Mesenchymal stem cell (in vitro differentiated cells and primary cell): ENCODE results near the gene COP1.
A peak's percentile ranks its signal among the peaks of the same experiment; 100 is the strongest.

ENCODE experiments used
- DNase-seq: peaks from one replicate; pipeline ENCODE4 v3.0.0-alpha.2; 2013
- H2AFZ ChIP-seq: one replicate; pipeline ENCODE4 v1.6.1; 2013; ENCODE audit warnings: low read depth, mild to moderate bottlenecking, control low read depth, inconsistent platforms, low read length, moderate library complexity
- H2AK5ac ChIP-seq: 2 replicates; pipeline ENCODE4 v1.6.1; 2013; ENCODE audit warnings: low read length, moderate library complexity, mild to moderate bottlenecking, inconsistent platforms; ENCODE audit not compliant: severe bottlenecking
- H2BK120ac ChIP-seq: one replicate; pipeline ENCODE4 v1.6.1; 2013; ENCODE audit warnings: low read depth, mild to moderate bottlenecking, inconsistent platforms, low read length, moderate library complexity
- H2BK12ac ChIP-seq, 2 experiments: one replicate each; pipeline ENCODE4 v1.6.1; 2013; ENCODE audit warnings: inconsistent platforms in 2 of 2, low read length in 2 of 2, mild to moderate bottlenecking in 2 of 2, moderate library complexity in 2 of 2, control low read depth in 1 of 2
- H2BK15ac ChIP-seq: one replicate; pipeline ENCODE4 v1.6.1; 2013; ENCODE audit warnings: mild to moderate bottlenecking, low read depth, inconsistent platforms; ENCODE audit not compliant: poor library complexity, severe bottlenecking
- H2BK5ac ChIP-seq: 2 replicates; pipeline ENCODE4 v1.6.1; 2013; ENCODE audit warnings: low read depth, mild to moderate bottlenecking, low read length, control low read depth, inconsistent platforms; ENCODE audit not compliant: poor library complexity, severe bottlenecking
- H3K14ac ChIP-seq, 2 experiments: one replicate each; pipeline ENCODE4 v1.6.1; 2013; ENCODE audit warnings: inconsistent platforms in 2 of 2, low read length in 2 of 2, control low read depth in 1 of 2, mild to moderate bottlenecking in 1 of 2, moderate library complexity in 1 of 2
- H3K18ac ChIP-seq, 2 experiments: one replicate each; pipeline ENCODE4 v1.6.1; 2013; ENCODE audit warnings: inconsistent platforms in 2 of 2, low read length in 2 of 2, control low read depth in 1 of 2, low read depth in 1 of 2, mild to moderate bottlenecking in 1 of 2
- H3K23ac ChIP-seq, 2 experiments: one replicate each; pipeline ENCODE4 v1.6.1; 2013; ENCODE audit warnings: inconsistent platforms in 2 of 2, low read length in 2 of 2, mild to moderate bottlenecking in 2 of 2, moderate library complexity in 2 of 2, control low read depth in 1 of 2
- H3K27ac ChIP-seq: 2 replicates; pipeline ENCODE4 v1.5.1; 2013; ENCODE audit warnings: mild to moderate bottlenecking, moderate library complexity, low read length, control low read depth, inconsistent platforms; ENCODE audit not compliant: poor library complexity, severe bottlenecking
- H3K27me3 ChIP-seq, 2 experiments: 2 replicates each; pipeline versions ENCODE4 v1.6.1 to v1.7.0; 2013; ENCODE audit warnings: low read length in 2 of 2, mild to moderate bottlenecking in 2 of 2, moderate library complexity in 2 of 2, control low read depth in 1 of 2, inconsistent platforms in 1 of 2; ENCODE audit not compliant: control insufficient read depth in 1 of 2, insufficient read depth in 1 of 2
- H3K36me3 ChIP-seq, 2 experiments: 2 replicates each; pipeline versions ENCODE4 v1.6.1 to v1.7.0; 2013; ENCODE audit warnings: low read length in 2 of 2, control low read depth in 1 of 2, inconsistent platforms in 1 of 2, low read depth in 1 of 2, mild to moderate bottlenecking in 1 of 2; ENCODE audit not compliant: insufficient read depth in 2 of 2, control insufficient read depth in 1 of 2
- H3K4ac ChIP-seq, 2 experiments: one replicate each; pipeline ENCODE4 v1.6.1; 2013; ENCODE audit warnings: inconsistent platforms in 2 of 2, low read length in 2 of 2, mild to moderate bottlenecking in 2 of 2, moderate library complexity in 2 of 2, control low read depth in 1 of 2, low read depth in 1 of 2
- H3K4me1 ChIP-seq: 2 replicates; pipeline ENCODE4 v1.6.1; 2013; ENCODE audit warnings: low read depth, low read length, control low read depth; ENCODE audit not compliant: control insufficient read depth, insufficient read depth
- H3K4me2 ChIP-seq: 2 replicates; pipeline ENCODE4 v1.6.1; 2013; ENCODE audit warnings: low read length, mild to moderate bottlenecking, inconsistent platforms; ENCODE audit not compliant: poor library complexity, severe bottlenecking
- H3K4me3 ChIP-seq, 2 experiments: 2 replicates each; pipeline versions ENCODE4 v1.5.1 to v1.7.0; 2013; ENCODE audit warnings: low read length in 2 of 2, mild to moderate bottlenecking in 2 of 2, control low read depth in 1 of 2, low read depth in 1 of 2; ENCODE audit not compliant: insufficient read depth in 1 of 2
- H3K79me1 ChIP-seq: replicated peaks from 2 replicates; pipeline ENCODE4 v1.6.1; 2013; ENCODE audit warnings: mild to moderate bottlenecking, control low read depth, low read length, inconsistent platforms; ENCODE audit not compliant: poor library complexity, severe bottlenecking
- H3K9ac ChIP-seq: 2 replicates; pipeline ENCODE4 v1.7.0; 2013; ENCODE audit warnings: mild to moderate bottlenecking, low read length, moderate library complexity
- H3K9me3 ChIP-seq: 2 replicates; pipeline ENCODE4 v1.7.0; 2013; ENCODE audit warnings: mild to moderate bottlenecking, low read length; ENCODE audit not compliant: control insufficient read depth
- H4K8ac ChIP-seq: one replicate; pipeline ENCODE4 v1.6.1; 2013; ENCODE audit warnings: inconsistent platforms, mild to moderate bottlenecking, low read length, moderate library complexity
- H4K91ac ChIP-seq: one replicate; pipeline ENCODE4 v1.6.1; 2013; ENCODE audit warnings: mild to moderate bottlenecking, low read length, inconsistent platforms
- WGBS: methylation state at CpG from one replicate; pipeline ENCODE4 v1.1.7; 2013; ENCODE audit warnings: mixed read lengths; 5-methylcytosine and 5-hydroxymethylcytosine counted together

Gene COP1

GRCh38 chr1:175947771-175948170 lies 259.3 kb downstream of the COP1 start:
- Histone ChIP-seq H3K79me1 (peaks cover 7% of the 10 kb centered on the region), H3K9ac (no peak overlapping the region), H3K14ac (no peak overlapping the region), H2BK12ac (no peak overlapping the region), H3K4me2 (no peak overlapping the region), H3K4me1 (no peaks in the 10 kb centered on the region), H2BK15ac (no peak overlapping the region), H2BK120ac (no peak overlapping the region), H3K27ac (no peak overlapping the region), H3K23ac (no peak overlapping the region), H2BK5ac (no peak overlapping the region), H3K36me3 (peaks cover 6 to 61% of the 10 kb centered on the region in 2 experiments), H4K8ac (no peak overlapping the region), H4K91ac (no peak overlapping the region), H3K9me3 (no peaks in the 10 kb centered on the region), H3K18ac (no peak overlapping the region), H2AK5ac (no peak overlapping the region), H3K4me3 (no peak overlapping the region), H3K27me3 (no peaks in the 10 kb centered on the region), H3K4ac (no peak overlapping the region), H2AFZ (no peak overlapping the region)
- no peak for DNase-seq

DNA sequence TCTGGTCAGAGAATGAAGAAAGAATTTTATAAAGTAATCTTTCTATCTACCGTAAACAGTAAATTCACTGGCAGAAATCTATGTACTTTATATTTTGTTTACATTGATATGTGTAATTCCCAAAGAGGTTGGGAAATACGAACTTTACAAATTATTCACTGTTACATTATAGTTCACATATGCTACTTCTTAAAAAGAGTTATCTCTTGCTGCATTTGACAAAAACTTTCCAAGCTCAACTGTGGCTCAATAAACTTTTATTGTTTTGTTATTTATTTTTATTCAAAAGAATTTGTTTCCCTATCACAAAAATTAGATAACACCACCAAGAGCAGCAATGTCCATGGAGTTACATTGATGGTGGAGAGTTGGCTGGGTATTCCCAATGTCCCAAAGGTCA lies 262.5 kb downstream of the COP1 start:
- Histone ChIP-seq H3K79me1 (peaks cover 5% of the 10 kb centered on the region), H2AFZ (no peak overlapping the region), H3K27ac (no peak overlapping the region), H3K23ac (no peak overlapping the region), H4K91ac (no peak overlapping the region), H2BK120ac (no peak overlapping the region), H3K4me3 (no peak overlapping the region), H3K18ac (no peak overlapping the region), H3K9ac (no peak overlapping the region), H3K27me3 (no peaks in the 10 kb centered on the region), H3K36me3 (peaks cover 12 to 75% of the 10 kb centered on the region in 2 experiments), H2BK5ac (no peak overlapping the region), H2AK5ac (no peak overlapping the region), H2BK12ac (no peak overlapping the region), H3K9me3 (no peaks in the 10 kb centered on the region), H3K4ac (no peak overlapping the region), H3K14ac (no peak overlapping the region), H2BK15ac (no peak overlapping the region), H3K4me2 (no peak overlapping the region), H4K8ac (no peak overlapping the region), H3K4me1 (no peaks in the 10 kb centered on the region)
- no CpG with 5 or more reads among the region's 2 CpGs for WGBS
- no peak for DNase-seq

GRCh38 chr1:175941164-175941563 lies 265.9 kb downstream of the COP1 start:
- no CpG with 5 or more reads among the region's 2 CpGs for WGBS
- H2AFZ ChIP-seq = no peak overlapping the region

GRCh38 chr1:175936736-175937135 lies 270.4 kb downstream of the COP1 start:
- Histone ChIP-seq H3K4me1 (no peaks in the 10 kb centered on the region), H3K9me3 (no peaks in the 10 kb centered on the region), H3K79me1 (no peaks in the 10 kb centered on the region), H4K91ac (no peak overlapping the region), H2AFZ (no peak overlapping the region), H3K27ac (no peak overlapping the region), H4K8ac (peak overlapping the region; percentile 30), H2BK5ac (no peak overlapping the region), H2BK15ac (no peak overlapping the region), H3K4me2 (no peak overlapping the region), H3K36me3 (peaks cover 12 to 52% of the 10 kb centered on the region in 2 experiments), H3K27me3 (no peaks in the 10 kb centered on the region), H3K18ac (peak overlapping the region in 1 of 2 experiments; percentile 23), H2BK12ac (no peak overlapping the region), H3K4ac (no peak overlapping the region), H3K23ac (no peak overlapping the region), H2AK5ac (no peak overlapping the region), H3K14ac (no peak overlapping the region), H2BK120ac (no peak overlapping the region), H3K4me3 (no peak overlapping the region), H3K9ac (no peak overlapping the region)
- WGBS = 97% methylated on average over 6 of the region's 6 CpGs
- DNase-seq = no peak

More at GRCh38 chr1:175941164-175941563, 265.9 kb downstream of the COP1 start:
- Histone ChIP-seq H3K4me2 (no peak overlapping the region), H3K4me3 (no peak overlapping the region), H4K8ac (no peak overlapping the region), H3K14ac (no peak overlapping the region), H3K27ac (no peak overlapping the region), H2BK120ac (no peak overlapping the region), H3K4me1 (no peaks in the 10 kb centered on the region), H2BK12ac (no peak overlapping the region), H3K4ac (no peak overlapping the region), H3K27me3 (no peaks in the 10 kb centered on the region), H3K36me3 (peaks cover 14 to 74% of the 10 kb centered on the region in 2 experiments), H2BK15ac (no peak overlapping the region), H4K91ac (no peak overlapping the region), H3K9me3 (no peaks in the 10 kb centered on the region), H3K9ac (no peak overlapping the region), H2AK5ac (no peak overlapping the region), H3K23ac (no peak overlapping the region), H3K18ac (no peak overlapping the region), H2BK5ac (no peak overlapping the region), H3K79me1 (no peaks in the 10 kb centered on the region)
- no peak for DNase-seq
